ENCODE data around the gene E2F4.

DNA sequence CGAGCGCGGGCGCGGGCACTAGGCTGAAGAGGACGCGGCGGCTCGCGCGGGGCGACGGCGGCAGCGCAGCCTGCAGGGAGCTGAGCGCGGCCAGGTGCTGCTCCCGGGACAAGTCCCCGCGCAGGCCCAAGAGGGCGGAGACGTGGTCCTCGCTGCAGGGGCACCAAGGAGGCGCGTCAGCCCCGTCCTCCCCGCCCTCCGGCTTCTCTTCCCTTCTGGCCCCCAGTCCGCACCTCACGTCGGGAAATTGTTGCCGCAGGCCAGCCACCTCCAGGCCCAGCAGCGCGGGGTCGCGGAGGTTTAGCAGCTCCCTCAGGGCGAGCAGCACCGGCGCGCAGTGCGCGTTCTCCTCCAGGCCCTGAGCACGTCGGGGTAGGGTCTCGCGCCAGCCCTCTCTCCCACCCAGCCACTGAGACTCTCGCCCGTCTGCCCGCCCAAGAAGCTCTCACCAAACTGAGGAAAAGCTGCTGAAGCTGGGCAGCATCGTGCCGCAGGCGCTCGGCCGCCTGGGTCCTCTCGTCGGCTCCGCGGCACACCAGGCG is 7.4 kb upstream of the E2F4 start:
- TF ChIP-seq EZH2 (IDR thresholded peaks at IDR 0.05) = peak; percentile 78
- TF ChIP-seq, protein P1, sequence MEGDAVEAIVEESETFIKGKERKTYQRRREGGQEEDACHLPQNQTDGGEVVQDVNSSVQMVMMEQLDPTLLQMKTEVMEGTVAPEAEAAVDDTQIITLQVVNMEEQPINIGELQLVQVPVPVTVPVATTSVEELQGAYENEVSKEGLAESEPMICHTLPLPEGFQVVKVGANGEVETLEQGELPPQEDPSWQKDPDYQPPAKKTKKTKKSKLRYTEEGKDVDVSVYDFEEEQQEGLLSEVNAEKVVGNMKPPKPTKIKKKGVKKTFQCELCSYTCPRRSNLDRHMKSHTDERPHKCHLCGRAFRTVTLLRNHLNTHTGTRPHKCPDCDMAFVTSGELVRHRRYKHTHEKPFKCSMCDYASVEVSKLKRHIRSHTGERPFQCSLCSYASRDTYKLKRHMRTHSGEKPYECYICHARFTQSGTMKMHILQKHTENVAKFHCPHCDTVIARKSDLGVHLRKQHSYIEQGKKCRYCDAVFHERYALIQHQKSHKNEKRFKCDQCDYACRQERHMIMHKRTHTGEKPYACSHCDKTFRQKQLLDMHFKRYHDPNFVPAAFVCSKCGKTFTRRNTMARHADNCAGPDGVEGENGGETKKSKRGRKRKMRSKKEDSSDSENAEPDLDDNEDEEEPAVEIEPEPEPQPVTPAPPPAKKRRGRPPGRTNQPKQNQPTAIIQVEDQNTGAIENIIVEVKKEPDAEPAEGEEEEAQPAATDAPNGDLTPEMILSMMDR (IDR thresholded peaks at IDR 0.05) = no peak

Data from neural progenitor cell (in vitro differentiated cells).